Right ventricle myocardium superior (tissue), 1 donor: ENCODE results near the gene CAPN14. TPM values are rescaled to one million over a fixed set of nuclear protein-coding genes. Genes with fewer than 3 reads are reported as not detected.
"Not testable (repeated sequence)": the region's sequence is repeated elsewhere in the genome, so short reads cannot be mapped to it uniquely, and the experiment has no call there.

ENCODE experiments used
- ATAC-seq: fragments of 200-7000 bp; cut with Tn5 transposase; one replicate; pipeline ENCODE4 v1.9.1; 2020; ENCODE audit warnings: mild to moderate bottlenecking; ENCODE audit not compliant: poor library complexity
- DNase-seq: peaks from one replicate; pipeline ENCODE4 v3.0.0-alpha.2; 2020
- intact Hi-C: fragments of 100-400 bp; cut with DNase I; formaldehyde crosslinking; loops from one replicate; pipeline ENCODE4 v1.11.2; 2022
- total RNA-seq: library from RNA; stranded (reverse); fragmentation: NEBNext Ultra II Directional; extraction: Animal tissue kit (Norgen Biotek cat#: 25700); gene quantifications from one replicate; pipeline ENCODE4 v1.2.1, GENCODE V29; 2021
- donor health status: DM: no; HTN: yes; CAD: no; lungs with severe emphysema.

Gene CAPN14
- total RNA-seq, 1 donor from 2014 or later, result 0.32 TPM

DNA sequence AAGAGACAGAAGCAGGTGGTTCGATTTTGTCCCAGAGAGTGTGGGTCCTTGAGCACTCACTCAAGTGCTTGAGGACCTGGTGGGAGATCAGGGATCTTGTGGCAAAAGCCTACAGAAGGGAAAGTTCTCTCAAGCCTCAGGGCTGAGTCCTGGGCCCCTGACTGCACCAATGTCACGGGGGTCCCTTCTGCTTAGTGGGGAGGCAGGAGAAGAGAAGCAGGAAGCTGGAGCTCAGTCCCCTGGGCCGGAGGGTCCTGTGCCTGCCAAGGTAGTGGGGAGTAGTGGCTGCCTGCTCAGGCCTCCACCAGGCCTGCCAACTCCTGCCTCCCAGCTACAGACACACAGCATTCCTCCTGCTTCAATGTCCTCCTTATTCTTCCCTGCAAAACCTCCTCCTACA, 11.7 kb downstream of the CAPN14 start:
- intact Hi-C loops, result no loop called here
- ATAC-seq, result no peak
- no peak for DNase-seq

DNA sequence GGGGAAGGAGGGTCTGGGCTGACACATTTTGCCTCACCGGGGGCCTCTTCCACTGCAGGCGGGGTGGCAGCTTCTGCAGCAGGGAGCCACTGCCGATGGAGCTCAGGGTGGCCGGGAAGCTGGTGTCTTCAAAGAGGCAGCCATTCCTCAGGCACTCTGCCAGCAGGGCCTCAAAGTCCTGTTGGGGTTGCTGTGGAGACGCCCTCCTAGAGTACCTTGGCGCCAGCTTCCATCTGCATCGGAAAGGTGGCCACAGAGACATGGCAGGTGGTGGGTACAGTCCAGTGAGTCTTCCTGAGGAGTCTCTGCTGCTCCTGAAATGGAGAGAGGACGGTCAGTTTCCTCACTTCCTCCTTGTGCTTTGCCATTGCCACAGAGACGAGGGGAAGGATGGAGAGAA, 12.1 kb downstream of the CAPN14 start:
- ATAC-seq, result no peak
- intact Hi-C loops, result no loop called here
- no peak for DNase-seq

DNA sequence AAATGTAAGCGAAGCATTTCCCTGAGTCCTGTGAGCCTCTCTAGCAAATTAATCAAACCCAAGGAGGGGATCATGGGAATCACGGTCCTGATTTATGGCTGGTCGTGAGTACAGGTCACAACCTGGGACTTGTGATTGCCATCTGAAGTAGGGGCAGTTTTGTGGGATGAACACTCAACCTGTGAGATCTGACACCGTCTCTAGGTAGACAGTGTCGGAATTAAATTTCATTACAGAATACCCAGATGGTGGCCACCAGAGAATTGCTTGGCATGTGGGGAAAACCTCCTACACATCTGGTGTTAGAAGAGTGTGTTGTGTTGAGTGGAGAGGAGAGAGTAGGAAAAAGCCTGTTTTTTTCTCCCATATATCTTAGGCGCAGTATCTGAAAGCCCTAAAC, 12.5 kb downstream of the CAPN14 start:
- ATAC-seq, result no peak

DNA sequence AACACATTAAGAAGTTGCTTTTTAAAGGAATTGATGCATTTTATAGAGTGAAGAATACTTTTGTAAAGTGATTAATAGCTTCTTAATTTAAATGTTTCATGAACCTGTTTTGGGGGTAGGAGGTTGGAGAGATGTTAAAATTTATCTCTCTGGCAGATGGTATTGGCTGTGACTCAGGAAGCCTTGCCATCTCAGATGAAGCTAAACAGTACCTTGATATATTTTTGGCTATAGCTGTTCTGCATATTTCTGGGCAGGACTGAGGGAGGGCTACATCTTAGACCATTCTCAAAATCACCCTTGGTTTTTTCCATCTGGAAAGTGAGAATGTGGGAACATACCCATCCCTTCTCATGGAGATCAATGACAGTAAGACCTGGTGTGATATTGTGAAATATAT, 13.4 kb downstream of the CAPN14 start:
- intact Hi-C loops, result no loop called here
- ATAC-seq, result peak; percentile 42
- no peak for DNase-seq

More for the DNA sequence above, 12.5 kb downstream of the CAPN14 start:
- intact Hi-C loops, result no loop called here
- DNase-seq, result no peak

DNA sequence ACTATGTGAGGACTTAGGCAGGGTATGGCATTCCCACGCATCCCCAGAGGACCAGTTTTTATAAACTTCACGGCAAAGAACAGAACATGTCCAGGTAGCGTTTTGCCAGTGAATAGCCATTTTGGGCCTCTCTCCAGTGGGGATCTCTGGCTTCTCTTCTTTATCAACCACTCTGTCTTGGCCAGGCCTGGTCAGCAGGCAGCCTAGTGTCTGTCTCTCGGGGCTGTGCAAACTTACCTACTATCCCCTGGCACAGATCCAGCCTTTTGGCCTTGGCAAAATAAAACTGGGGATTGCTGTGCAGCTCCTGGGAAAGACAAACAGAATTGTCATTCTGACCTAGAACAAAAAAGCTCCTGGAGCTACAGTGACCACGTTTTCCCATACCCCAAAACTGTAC, 14.5 kb downstream of the CAPN14 start:
- intact Hi-C loops, result no loop called here
- peak; percentile 23 for ATAC-seq
- no peak for DNase-seq

DNA sequence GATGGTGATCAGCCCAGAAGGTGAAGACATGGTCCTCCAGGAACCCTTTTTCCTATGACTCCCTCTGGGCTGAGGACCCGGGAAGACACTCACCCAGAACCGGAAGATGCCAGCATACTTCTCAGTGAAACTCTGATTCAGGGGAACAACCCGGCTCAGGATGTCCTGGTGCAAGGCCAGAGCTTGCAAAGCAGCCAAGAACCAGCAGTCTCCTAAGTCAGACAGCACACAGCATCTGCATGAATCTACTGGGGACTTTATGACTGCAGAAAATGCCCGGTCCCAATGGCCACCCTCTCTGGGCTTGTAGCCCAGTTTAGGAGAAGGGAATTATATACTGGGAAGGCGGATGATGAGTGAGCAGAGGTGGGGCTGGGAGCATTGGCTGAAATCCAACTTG, 15.3 kb downstream of the CAPN14 start:
- peak; percentile 74 for ATAC-seq
- no peak for DNase-seq
- intact Hi-C loops, result no loop called here

DNA sequence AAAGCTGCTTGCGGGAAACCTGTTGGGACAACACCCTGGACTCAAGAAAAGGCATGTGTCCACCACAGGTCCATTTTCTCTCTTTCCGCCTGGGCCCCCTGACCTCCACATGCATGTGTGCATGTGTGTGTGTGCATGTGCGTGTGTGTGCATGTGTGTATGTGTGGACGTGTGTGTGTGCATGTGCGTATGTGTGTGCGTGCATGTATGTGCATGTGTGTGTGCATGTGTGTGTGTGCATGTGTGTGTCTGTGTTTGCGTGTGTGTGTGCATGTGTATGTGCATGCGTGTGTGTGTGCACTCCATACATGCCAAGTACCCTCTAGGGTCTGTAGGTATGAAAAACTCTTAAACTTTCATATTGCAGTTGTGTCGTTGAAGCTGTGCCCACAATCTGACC, 16.3 kb downstream of the CAPN14 start:
- intact Hi-C loops, result no loop called here

DNA sequence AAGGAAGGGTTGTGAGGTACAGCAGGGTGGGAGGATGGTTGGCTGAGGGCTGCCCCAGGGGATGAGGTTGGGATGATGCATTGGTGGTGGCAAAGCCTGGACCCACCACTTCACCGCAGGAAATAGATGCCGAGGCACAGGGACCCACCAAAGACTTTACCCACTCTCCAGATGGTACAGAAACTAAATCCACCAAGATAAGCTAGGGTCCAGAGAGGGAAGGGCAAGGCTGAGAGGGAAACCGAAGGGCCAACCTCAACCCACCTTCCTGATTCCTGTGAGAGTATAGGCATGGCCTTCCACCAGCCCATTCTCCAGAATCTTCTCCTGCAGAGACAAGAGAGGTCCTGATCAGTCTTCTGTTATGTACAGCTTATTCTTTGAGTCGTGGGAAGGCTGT, 18.1 kb downstream of the CAPN14 start:
- DNase-seq, result no peak
- no peak for ATAC-seq
- intact Hi-C loops, result no loop called here

More for the DNA sequence above, 16.3 kb downstream of the CAPN14 start:
- ATAC-seq (no peak), DNase-seq (no peak)

DNA sequence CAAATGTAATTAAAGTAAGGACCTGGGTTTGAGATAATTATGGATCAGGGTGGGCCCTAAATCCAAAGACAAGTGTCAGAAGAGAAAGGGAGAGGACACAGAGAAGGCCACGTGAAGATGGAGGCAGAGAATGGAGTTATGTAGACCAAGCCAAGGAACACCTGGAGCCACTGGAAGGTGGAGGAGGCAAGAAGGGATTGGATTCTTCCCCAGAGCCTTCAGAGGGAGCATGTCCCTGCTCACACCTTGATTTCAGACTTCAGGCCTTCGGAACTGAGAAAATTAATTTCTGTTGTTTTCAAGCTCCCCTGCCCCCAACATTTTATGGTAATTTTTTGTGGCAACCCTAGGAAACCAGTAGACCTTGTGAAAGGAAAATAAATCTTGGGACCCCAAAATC, 19.6 kb downstream of the CAPN14 start:
- intact Hi-C loops, result no loop called here
- ATAC-seq, result no peak
- DNase-seq, result no peak

DNA sequence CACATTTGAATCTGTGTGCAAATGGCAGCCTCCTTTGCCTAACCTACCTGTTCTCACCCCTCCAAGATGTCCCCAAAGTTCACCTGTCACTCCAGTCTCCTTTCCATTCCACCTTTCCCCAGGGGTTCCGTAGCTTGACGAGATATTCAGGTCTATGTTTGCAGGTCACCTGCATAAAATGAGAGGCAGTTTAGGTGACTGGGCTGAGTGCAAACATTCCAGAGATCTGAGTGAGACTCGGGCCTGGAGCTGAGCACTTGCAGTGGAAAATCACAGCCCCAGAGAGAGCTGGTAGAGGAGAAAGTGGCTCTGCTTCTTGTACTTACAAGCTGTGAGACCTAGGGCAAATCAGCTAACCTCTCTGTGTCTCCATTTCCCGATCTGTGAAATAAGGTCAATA, 20.1 kb downstream of the CAPN14 start:
- intact Hi-C loops, result no loop called here
- DNase-seq (no peak), ATAC-seq (no peak)

DNA sequence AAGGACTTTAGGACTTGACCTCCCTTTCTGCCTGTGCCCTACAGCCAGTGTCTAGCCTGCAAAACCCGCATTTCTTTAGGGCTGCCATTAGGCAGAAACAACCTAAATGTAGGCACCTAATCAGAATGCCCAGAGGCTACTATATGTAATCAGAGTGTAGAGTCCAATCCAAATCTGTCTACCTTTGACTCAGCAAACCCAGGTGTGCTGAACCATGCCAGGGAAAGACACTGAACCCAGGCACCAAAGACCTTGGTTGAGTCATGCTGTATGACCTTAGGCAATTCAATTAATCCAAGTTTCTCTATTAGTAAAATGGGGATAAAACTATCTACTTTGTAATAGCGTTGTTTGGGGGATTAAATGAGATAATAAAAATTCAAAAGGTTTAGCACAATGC, 20.7 kb downstream of the CAPN14 start:
- DNase-seq (no peak), ATAC-seq (no peak)
- intact Hi-C loops, result no loop called here

DNA sequence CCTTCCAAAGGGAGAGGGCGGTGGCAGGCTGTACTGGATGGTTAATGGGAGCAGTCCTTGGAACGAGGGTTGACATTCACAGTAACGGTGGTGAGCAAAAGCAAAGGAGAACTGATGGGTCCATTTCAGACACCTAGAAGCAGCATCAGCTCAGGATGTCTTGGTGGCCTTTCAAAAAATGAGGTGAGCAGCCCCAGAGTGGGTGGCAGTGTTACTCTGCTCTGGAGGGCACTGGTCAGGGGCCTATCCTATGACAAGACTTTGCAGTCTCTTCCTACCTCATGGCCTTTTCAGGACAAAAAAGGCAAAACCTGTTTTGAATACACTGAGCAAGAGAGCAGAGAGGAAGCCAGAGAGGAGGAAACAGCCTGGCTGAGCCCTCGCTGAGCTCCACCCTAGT, 23.5 kb downstream of the CAPN14 start:
- DNase-seq (no peak), ATAC-seq (no peak)
- intact Hi-C loops, result no loop called here

DNA sequence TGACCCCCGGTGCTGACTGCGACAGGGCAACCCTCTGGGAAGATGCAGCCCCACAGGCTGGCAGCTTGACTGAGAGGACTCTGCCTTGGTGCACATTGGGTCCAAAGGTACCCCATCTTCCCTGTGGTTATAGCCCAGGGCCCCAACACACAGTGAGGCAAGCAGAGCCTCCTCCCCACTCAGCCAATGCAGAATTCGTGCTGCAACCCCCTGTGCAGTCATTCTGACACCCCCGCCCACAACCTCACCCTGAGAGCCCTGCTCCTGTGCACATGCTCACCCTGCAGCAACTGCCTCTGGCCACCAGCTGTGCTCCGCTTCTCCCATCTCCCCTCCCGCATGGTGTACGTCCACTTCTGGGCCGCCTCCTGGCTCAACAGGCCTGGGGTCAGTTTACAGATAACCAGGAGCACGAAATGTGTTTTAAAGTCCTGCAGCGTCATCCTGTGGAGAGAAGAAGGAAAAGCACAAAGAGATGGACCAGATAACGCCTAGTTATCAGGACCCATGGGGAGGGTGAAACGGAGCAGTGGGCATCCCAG, 24.4 kb downstream of the CAPN14 start:
- ATAC-seq (no peak), DNase-seq (no peak)
- intact Hi-C loops, result no loop called here

DNA sequence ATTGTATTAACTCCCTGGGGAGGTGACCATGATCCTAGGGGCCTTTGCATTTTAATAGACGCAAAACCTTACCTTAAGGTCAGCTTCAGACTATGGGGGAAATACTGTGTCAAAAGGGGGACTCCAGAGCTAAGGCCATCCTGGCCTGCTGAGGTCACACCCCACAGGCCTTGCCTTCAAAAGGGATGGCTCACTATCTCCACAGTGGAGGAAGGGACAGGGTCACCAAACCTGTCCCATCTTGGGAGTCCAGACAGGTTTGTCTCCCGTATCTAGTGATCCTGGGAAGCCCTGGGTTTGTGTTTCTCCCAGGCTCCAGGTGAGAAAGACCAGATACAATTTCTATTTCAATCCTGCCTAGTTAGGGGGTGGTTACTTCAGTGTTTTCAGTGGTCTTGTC, 24.9 kb downstream of the CAPN14 start:
- intact Hi-C loops, result no loop called here
- ATAC-seq (no peak), DNase-seq (no peak)

DNA sequence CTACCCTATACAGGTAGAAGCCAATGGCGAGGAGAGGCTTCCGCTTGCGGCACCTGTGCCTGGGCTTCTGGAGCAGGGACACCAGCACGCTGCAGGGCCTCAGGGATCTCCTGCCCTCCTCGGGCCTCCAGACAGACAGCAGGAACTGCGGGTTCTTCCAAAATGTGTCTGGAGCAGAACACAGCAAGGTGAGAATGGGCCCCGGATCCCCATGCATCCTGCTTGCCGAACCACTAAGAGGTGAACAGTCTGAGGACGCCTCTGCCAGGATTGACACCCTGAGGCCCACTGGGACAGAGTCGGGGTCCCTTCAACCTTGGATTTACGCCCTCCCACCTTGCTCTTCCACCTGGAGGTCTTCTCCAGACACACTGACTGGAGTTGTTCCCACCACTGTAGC, 25.4 kb downstream of the CAPN14 start:
- DNase-seq (no peak), ATAC-seq (no peak)
- intact Hi-C loops, result no loop called here

DNA sequence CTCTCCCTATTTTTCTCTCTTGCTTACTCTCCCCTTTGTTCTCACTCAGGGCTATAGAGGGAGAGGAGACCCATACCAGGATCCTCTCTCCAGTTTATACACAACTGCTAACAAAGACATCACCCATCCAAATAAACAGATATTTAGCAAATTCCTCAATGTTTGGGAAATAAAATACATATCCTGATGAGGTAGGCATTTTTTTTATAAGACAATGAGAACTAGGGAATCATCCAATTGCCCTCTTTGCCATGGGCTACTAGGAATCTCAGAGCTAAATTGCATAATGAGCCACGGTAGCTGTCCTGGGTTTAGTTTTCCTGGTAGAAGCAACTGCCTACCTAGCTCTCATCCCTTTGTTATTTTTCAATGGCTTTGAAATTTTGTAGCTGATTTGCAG, 27.1 kb downstream of the CAPN14 start:
- ATAC-seq, result no peak
- no peak for DNase-seq
- intact Hi-C loops, result no loop called here

DNA sequence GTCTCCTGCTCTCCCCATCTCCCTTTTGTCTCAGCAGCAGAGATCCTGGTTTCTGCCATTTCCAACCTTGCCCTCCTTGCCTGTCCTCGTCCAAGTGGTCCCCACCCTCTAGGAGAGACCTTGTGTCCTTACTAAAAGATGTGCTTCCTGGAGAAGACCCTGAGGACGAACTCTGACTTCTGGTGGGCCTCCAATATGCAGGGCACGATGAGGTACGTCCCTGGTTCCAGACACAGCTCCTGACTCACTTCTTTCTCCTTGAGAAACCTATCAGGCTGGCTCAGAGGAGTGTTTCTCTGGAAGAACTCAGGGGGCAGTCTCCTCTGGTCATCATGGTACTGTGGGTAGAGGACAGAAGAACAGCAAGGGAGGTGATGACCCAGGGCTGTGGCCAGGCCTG, 28.2 kb downstream of the CAPN14 start:
- DNase-seq (no peak), ATAC-seq (no peak)
- intact Hi-C loops, result no loop called here

DNA sequence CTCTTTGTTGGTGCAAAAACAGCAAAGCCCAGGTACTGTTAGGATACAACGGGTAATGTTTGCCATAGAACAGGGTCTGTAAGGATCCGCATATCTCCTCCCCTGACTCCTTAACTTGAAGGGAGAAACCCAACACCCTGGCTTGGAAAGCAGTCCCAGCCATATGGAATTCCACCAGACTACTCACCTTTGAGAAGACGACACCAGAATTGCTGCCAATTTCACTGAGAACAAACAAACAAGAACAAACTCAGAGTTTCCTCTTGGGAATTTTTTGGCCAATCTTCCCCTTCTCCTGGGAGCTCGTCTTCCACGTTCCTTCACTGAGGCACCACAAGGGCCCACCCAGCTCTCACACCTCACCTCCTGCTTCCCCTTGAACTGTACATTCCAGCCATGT, 29.2 kb downstream of the CAPN14 start:
- no peak for ATAC-seq
- intact Hi-C loops, result no loop called here

DNA sequence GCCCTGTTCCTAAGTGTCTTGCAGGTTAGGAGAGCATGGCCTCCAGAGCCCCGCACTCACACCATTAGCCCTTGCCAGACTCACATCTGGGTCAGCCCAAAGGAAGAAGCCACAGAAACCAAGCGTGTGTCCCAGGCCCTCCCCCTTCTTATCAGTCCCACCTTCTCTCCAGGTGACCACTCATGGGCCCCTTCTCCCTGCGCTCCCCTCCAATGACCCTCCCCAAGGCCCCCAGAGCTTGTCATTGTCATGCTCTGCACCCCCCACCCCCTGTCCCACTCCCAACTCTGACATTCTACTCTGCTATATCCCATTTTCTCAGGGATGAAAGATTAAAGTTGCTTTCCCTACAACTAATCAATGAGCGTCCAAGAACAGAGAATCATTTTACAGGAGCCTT, 30.1 kb downstream of the CAPN14 start:
- ATAC-seq (no peak), DNase-seq (no peak)
- intact Hi-C loops, result no loop called here

More for the DNA sequence above, 29.2 kb downstream of the CAPN14 start:
- DNase-seq, result no peak

DNA sequence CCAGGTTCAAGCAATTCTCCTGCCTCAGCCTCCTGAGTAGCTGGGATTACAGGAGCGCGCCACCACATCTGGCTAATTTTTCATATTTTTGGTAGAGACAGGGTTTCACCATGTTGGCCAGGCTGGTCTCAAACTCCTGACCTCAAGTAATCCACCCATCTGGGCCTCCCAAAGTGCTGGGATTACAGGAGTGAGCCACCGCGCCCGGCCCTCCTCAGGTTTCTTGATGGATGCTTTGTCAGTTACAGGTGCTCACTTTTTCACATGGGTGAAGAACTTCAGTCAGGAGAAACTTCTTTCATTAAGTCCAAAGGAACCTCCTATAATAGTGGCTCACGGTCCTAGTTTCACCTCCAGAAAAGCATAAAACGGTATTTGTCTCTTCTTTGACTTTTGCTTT, 33.3 kb downstream of the CAPN14 start:
- ATAC-seq, DNase-seq, intact Hi-C loops: not testable (repeated sequence)

DNA sequence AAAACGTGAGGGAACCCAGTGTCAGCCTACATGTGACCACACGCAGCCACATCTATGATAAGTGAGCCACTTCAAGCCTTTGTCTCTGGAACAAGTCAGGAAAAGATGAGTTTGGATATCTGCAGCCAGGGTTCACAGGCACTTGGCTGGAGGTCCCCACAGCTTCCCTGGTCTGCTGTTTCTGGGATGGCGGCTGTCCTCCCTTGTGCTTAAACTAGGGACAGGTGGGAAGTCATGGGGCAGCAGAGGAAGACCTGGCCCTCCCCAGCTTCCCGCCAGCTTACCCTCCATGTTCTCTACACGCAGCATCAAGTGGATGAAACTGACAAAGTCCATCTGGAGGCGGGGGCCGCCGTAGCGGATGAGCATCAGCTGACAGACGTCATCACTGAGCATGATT, 40.6 kb downstream of the CAPN14 start:
- ATAC-seq (no peak), DNase-seq (no peak)
- intact Hi-C loops, result loop anchor here (10.0 kb wide), 1 partner anchor 158 kb away; no protein-coding TSS in a partner anchor
